ENCODE results near the gene PLXDC2. TPM values are rescaled to one million over a fixed set of nuclear protein-coding genes. Genes with fewer than 3 reads are reported as not detected.

The PLXDC2 gene
- total and polyA plus RNA-seq, 2 experiments from 2014 or later = 39.9 to 52.2 TPM

DNA sequence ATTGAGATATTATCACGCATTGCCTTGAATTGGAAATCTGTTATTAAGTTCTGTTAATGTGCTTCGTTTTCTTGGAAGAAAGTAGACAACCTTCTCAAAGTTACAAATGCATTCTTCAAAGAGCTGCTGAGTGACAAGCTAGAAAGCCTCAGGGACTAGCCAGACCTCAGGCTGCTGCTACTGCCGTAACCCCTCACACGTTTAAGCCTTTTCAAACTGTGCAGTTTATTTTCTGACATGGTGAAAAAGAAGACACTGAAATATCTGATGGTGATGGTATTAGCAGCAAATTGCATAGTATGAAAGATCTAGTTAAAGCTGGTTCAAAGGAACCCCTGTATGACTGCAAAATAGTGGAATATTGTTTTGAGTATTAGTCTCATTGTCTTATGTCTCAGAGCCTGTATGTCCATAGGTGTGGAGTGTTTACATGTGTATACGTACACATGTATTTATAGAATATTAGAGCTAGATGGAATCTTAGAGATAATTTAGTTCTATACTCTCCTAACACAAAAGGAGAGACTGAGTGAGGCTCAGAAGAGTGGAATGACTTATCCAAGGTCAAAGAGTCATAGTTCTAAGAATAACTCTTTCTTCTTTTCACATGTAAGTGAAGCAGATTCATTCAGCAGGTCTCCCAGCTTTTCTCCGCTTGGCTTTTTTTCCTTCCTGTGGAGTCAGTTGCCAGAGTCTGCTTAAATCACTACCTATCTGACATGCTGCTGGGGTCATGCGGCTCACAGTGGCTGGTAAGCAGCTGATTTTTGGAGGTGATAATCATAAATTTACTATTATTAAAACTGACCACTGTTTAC lies 431.9 kb downstream of the PLXDC2 start:
- Histone ChIP-seq H3K36me3 (replicated peaks; ENCODE audit: insufficient read depth, low read depth) (no peaks in the 10 kb centered on the region), H3K4me1 (ENCODE audit: insufficient read depth) (no peaks in the 10 kb centered on the region), H3K9me2 (replicated peaks; ENCODE audit: insufficient read depth) (no peaks in the 10 kb centered on the region), H3K27ac (no peak overlapping the region), H3K4me2 (no peak overlapping the region), H3K4me3 (no peak overlapping the region), H4K20me1 (ENCODE audit: insufficient read depth, poor library complexity, severe bottlenecking) (no peaks in the 10 kb centered on the region), H2AFZ (no peak overlapping the region), H3K9me3 (ENCODE audit: low read depth) (no peaks in the 10 kb centered on the region), H3K27me3 (no peaks in the 10 kb centered on the region), H3K79me2 (no peaks in the 10 kb centered on the region)
- WGBS (ENCODE audit: low lambda C conversion rate, missing lambda C conversion rate) = 76% methylated on average over 7 of the region's 7 CpGs
- TF ChIP-seq EZH2phosphoT487 (IDR thresholded peaks at IDR 0.05; ENCODE audit: low read depth, severe bottlenecking, unreplicated experiment) = no peak
- TF ChIP-seq CTCF (IDR thresholded peaks at IDR 0.05; ENCODE audit: poor library complexity) = no peak
- TF ChIP-seq EZH2 (IDR thresholded peaks at IDR 0.05; ENCODE audit: borderline replicate concordance) = no peak
- DNase-seq (ENCODE audit: low spot score) = no peak

DNA sequence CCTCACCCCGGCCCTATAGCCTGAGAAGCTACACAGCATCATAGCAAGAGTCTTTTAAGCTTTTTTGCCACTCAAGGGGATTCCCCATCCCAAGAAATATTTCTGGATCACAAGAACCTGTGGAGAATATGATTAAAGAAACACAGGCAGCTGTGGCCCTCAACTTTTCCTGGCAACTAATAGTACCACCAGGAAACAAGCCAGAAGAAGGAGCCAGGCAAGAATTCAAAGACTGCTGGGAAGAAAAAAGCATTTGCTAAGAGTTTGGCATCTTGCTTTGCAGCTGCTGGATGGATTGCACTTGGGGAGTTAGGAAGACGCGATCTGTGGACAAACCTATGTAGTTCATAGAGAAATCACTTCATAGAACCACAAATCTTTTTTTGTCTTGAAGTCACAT lies 437.8 kb downstream of the PLXDC2 start:
- no peaks in the 10 kb centered on the region for H4K20me1 ChIP-seq (ENCODE audit: insufficient read depth, poor library complexity, severe bottlenecking)

GRCh38 chr10:20254497-20254896 lies 438.3 kb downstream of the PLXDC2 start:
- DNase-seq (ENCODE audit: low spot score) = no peak
- no peaks in the 10 kb centered on the region for H3K9me2 ChIP-seq (replicated peaks; ENCODE audit: insufficient read depth)
- H3K27me3 ChIP-seq = no peaks in the 10 kb centered on the region
- WGBS (ENCODE audit: low lambda C conversion rate, missing lambda C conversion rate) = 96% methylated on average over 1 of the region's 1 CpG
- no peaks in the 10 kb centered on the region for H3K79me2 ChIP-seq
- H2AFZ ChIP-seq = no peak overlapping the region
- H3K4me2 ChIP-seq = no peak overlapping the region
- no peak for TF ChIP-seq EZH2phosphoT487 (IDR thresholded peaks at IDR 0.05; ENCODE audit: low read depth, severe bottlenecking, unreplicated experiment)
- no peak for TF ChIP-seq EZH2 (IDR thresholded peaks at IDR 0.05; ENCODE audit: borderline replicate concordance)
- no peak for TF ChIP-seq CTCF (IDR thresholded peaks at IDR 0.05; ENCODE audit: poor library complexity)
- H3K36me3 ChIP-seq (replicated peaks; ENCODE audit: insufficient read depth, low read depth) = no peaks in the 10 kb centered on the region
- no peaks in the 10 kb centered on the region for H4K20me1 ChIP-seq (ENCODE audit: insufficient read depth, poor library complexity, severe bottlenecking)
- no peak overlapping the region for H3K4me3 ChIP-seq
- H3K27ac ChIP-seq = no peak overlapping the region
- H3K9me3 ChIP-seq (ENCODE audit: low read depth) = no peaks in the 10 kb centered on the region
- no peaks in the 10 kb centered on the region for H3K4me1 ChIP-seq (ENCODE audit: insufficient read depth)

More for the DNA sequence above, 437.8 kb downstream of the PLXDC2 start:
- DNase-seq (ENCODE audit: low spot score) = no peak
- no peak overlapping the region for H3K27ac ChIP-seq
- H3K4me1 ChIP-seq (ENCODE audit: insufficient read depth) = no peaks in the 10 kb centered on the region
- no peaks in the 10 kb centered on the region for H3K9me2 ChIP-seq (replicated peaks; ENCODE audit: insufficient read depth)
- H3K79me2 ChIP-seq = no peaks in the 10 kb centered on the region
- no peak for TF ChIP-seq EZH2phosphoT487 (IDR thresholded peaks at IDR 0.05; ENCODE audit: low read depth, severe bottlenecking, unreplicated experiment)
- TF ChIP-seq CTCF (IDR thresholded peaks at IDR 0.05; ENCODE audit: poor library complexity) = no peak
- TF ChIP-seq EZH2 (IDR thresholded peaks at IDR 0.05; ENCODE audit: borderline replicate concordance) = no peak
- H3K4me3 ChIP-seq = no peak overlapping the region
- H2AFZ ChIP-seq = no peak overlapping the region
- no peak overlapping the region for H3K4me2 ChIP-seq
- H3K36me3 ChIP-seq (replicated peaks; ENCODE audit: insufficient read depth, low read depth) = no peaks in the 10 kb centered on the region
- 94% methylated on average over 3 of the region's 3 CpGs for WGBS (ENCODE audit: low lambda C conversion rate, missing lambda C conversion rate)
- no peaks in the 10 kb centered on the region for H3K9me3 ChIP-seq (ENCODE audit: low read depth)
- no peaks in the 10 kb centered on the region for H3K27me3 ChIP-seq

All from hepatocyte (in vitro differentiated cells).